WTC11 (cell line): ENCODE measurements around the gene LSM4. TPM values are rescaled to one million over a fixed set of nuclear protein-coding genes. Genes with fewer than 3 reads are reported as not detected.

Experiments used
- AFF4 ChIP-seq: sonication (generic); formaldehyde crosslinking; IDR thresholded peaks from 2 replicates; pipeline ENCODE4 v1.8.1; 2023; ENCODE audit warnings: mild to moderate bottlenecking, missing genetic modification reagents, borderline replicate concordance
- ARID4B ChIP-seq: sonication (generic); formaldehyde crosslinking; IDR thresholded peaks from 2 replicates; pipeline ENCODE4 v1.8.0; 2023; ENCODE audit warnings: missing genetic modification reagents, mild to moderate bottlenecking, borderline replicate concordance
- ATF1 ChIP-seq: sonication (generic); formaldehyde crosslinking; IDR thresholded peaks from 2 replicates; pipeline ENCODE4 v1.8.1; 2023; ENCODE audit warnings: mild to moderate bottlenecking, moderate library complexity, missing genetic modification reagents
- ATF6 ChIP-seq: sonication (generic); formaldehyde crosslinking; IDR thresholded peaks from 2 replicates; pipeline ENCODE4 v1.8.1; 2023; ENCODE audit warnings: mild to moderate bottlenecking, missing genetic modification reagents
- ERG ChIP-seq: fragments of 250-450 bp; sonication (Bioruptor Pico); IDR thresholded peaks from 2 replicates; pipeline ENCODE4 v1.8.0; 2021; ENCODE audit warnings: mild to moderate bottlenecking
- ESRRA ChIP-seq: sonication (generic); formaldehyde crosslinking; IDR thresholded peaks from 2 replicates; pipeline ENCODE4 v1.8.1; 2022; ENCODE audit warnings: mild to moderate bottlenecking, missing genetic modification reagents, borderline replicate concordance
- ETV6 ChIP-seq: sonication (generic); formaldehyde crosslinking; IDR thresholded peaks from 2 replicates; pipeline ENCODE4 v1.8.1; 2022; ENCODE audit warnings: mild to moderate bottlenecking, missing genetic modification reagents
- FOXK1 ChIP-seq: sonication (generic); formaldehyde crosslinking; IDR thresholded peaks from 2 replicates; pipeline ENCODE4 v1.8.0; 2022; ENCODE audit warnings: mild to moderate bottlenecking, moderate library complexity, missing genetic modification reagents
- FOXP1 ChIP-seq: sonication (generic); formaldehyde crosslinking; IDR thresholded peaks from 2 replicates; pipeline ENCODE4 v1.8.0; 2022; ENCODE audit warnings: missing genetic modification reagents, mild to moderate bottlenecking, moderate library complexity, borderline replicate concordance
- GTF2I ChIP-seq: fragments of 250-450 bp; sonication (Bioruptor Pico); conservative IDR thresholded peaks from 2 replicates; pipeline ENCODE4 v1.4.0; 2021; ENCODE audit warnings: mild to moderate bottlenecking
- HMGXB4 ChIP-seq: sonication (generic); formaldehyde crosslinking; IDR thresholded peaks from 2 replicates; pipeline ENCODE4 v1.8.1; 2023; ENCODE audit warnings: mild to moderate bottlenecking, moderate library complexity, missing genetic modification reagents
- JUN ChIP-seq: sonication (generic); formaldehyde crosslinking; IDR thresholded peaks from 2 replicates; pipeline ENCODE4 v1.8.0; 2023; ENCODE audit warnings: mild to moderate bottlenecking, missing genetic modification reagents
- NFATC4 ChIP-seq: fragments of 250-450 bp; sonication (Bioruptor Pico); IDR thresholded peaks from 2 replicates; pipeline ENCODE4 v1.9.0; 2021; ENCODE audit warnings: mild to moderate bottlenecking
- NR3C1 ChIP-seq: sonication (generic); formaldehyde crosslinking; conservative IDR thresholded peaks from 2 replicates; pipeline ENCODE4 v1.8.1; 2023; ENCODE audit warnings: low read depth, mild to moderate bottlenecking, missing genetic modification reagents
- PRRX2 ChIP-seq: fragments of 250-450 bp; sonication (Bioruptor Pico); IDR thresholded peaks from 2 replicates; pipeline ENCODE4 v1.8.0; 2021; ENCODE audit warnings: mild to moderate bottlenecking
- RELA ChIP-seq: sonication (generic); formaldehyde crosslinking; IDR thresholded peaks from 2 replicates; pipeline ENCODE4 v1.8.1; 2022; ENCODE audit warnings: missing genetic modification reagents, mild to moderate bottlenecking, borderline replicate concordance
- RORB ChIP-seq: fragments of 250-450 bp; sonication (Bioruptor Pico); IDR thresholded peaks from 2 replicates; pipeline ENCODE4 v1.9.0; 2021; ENCODE audit warnings: mild to moderate bottlenecking
- TEAD1 ChIP-seq: sonication (generic); formaldehyde crosslinking; IDR thresholded peaks from 2 replicates; pipeline ENCODE4 v1.8.0; 2022; ENCODE audit warnings: mild to moderate bottlenecking, missing genetic modification reagents
- ZBTB21 ChIP-seq: sonication (generic); formaldehyde crosslinking; IDR thresholded peaks from 2 replicates; pipeline ENCODE4 v1.8.1; 2023; ENCODE audit warnings: mild to moderate bottlenecking, missing genetic modification reagents, borderline replicate concordance
- ZNF281 ChIP-seq: sonication (generic); formaldehyde crosslinking; IDR thresholded peaks from 2 replicates; pipeline ENCODE4 v1.8.0; 2023; ENCODE audit warnings: mild to moderate bottlenecking, missing genetic modification reagents
- ZNF416 ChIP-seq: fragments of 250-450 bp; sonication (Bioruptor Pico); IDR thresholded peaks from 2 replicates; pipeline ENCODE4 v1.9.0; 2021; ENCODE audit warnings: mild to moderate bottlenecking, inconsistent platforms
- total RNA-seq: library from RNA; stranded (reverse); gene quantifications from 3 replicates; pipeline ENCODE4 v1.2.3, GENCODE V29; 2021

Gene LSM4
- total RNA-seq, 1 experiment from 2014 or later = 373 TPM

GRCh38 chr19:18287836-18288772 is 34.8 kb downstream of the LSM4 start (continued):
- 0 out of 2 replicates have a peak, but pooled peaks have one; percentile 33 for TF ChIP-seq NR3C1 (CRISPR knock-in tag)
- TF ChIP-seq ARID4B (CRISPR knock-in tag) = no peak
- TF ChIP-seq ATF6 (CRISPR knock-in tag) = no peak
- TF ChIP-seq HMGXB4 (CRISPR knock-in tag) = peak; percentile 72; the same call in 1 of the 2 replicates
- TF ChIP-seq FOXP1 (CRISPR knock-in tag) = no peak
- no peak for TF ChIP-seq AFF4 (CRISPR knock-in tag)
- TF ChIP-seq PRRX2 (CRISPR knock-in tag) = no peak
- no peak for TF ChIP-seq GTF2I (CRISPR knock-in tag)
- TF ChIP-seq ZBTB21 (CRISPR knock-in tag) = peak; percentile 68; the same call in 1 of the 2 replicates
- TF ChIP-seq NFATC4 (CRISPR knock-in tag) = no peak
- TF ChIP-seq RORB (CRISPR knock-in tag) = no peak
- TF ChIP-seq ZNF281 (CRISPR knock-in tag) = peak; percentile 70; the same call in 1 of the 2 replicates
- TF ChIP-seq ETV6 (CRISPR knock-in tag) = no peak
- TF ChIP-seq ATF1 (CRISPR knock-in tag) = no peak
- TF ChIP-seq RELA (CRISPR knock-in tag) = no peak
- TF ChIP-seq JUN (CRISPR knock-in tag) = no peak
- TF ChIP-seq ZNF416 (CRISPR knock-in tag) = peak; percentile 94
- no peak for TF ChIP-seq ERG
- peak; percentile 50; the same call in 1 of the 2 replicates for TF ChIP-seq FOXK1 (CRISPR knock-in tag)
- TF ChIP-seq ESRRA (CRISPR knock-in tag) = no peak
- peak; percentile 94; the same call in 1 of the 2 replicates for TF ChIP-seq TEAD1 (CRISPR knock-in tag)
